KMS-11 (cell line): ENCODE data around the gene GRHL1.

Experiments
- H2AFZ ChIP-seq: fragments of 200-600 bp; sonication (generic); 2 replicates; pipeline ENCODE4 v1.6.1; 2016; ENCODE audit warnings: antibody characterized with exemption, mixed run types, low read depth
- H3K27ac ChIP-seq: fragments of 200-600 bp; sonication (generic); 2 replicates; pipeline ENCODE4 v1.6.1; 2016; ENCODE audit warnings: mild to moderate bottlenecking, mixed run types
- H3K27me3 ChIP-seq: fragments of 200-600 bp; sonication (generic); 2 replicates; pipeline ENCODE4 v1.6.1; 2017; ENCODE audit warnings: mild to moderate bottlenecking, low read depth, mixed run types, moderate library complexity; ENCODE audit not compliant: insufficient read depth
- H3K36me3 ChIP-seq: fragments of 200-600 bp; sonication (generic); 2 replicates; pipeline ENCODE4 v1.6.1; 2017; ENCODE audit warnings: mild to moderate bottlenecking, mixed run types; ENCODE audit not compliant: insufficient read depth
- H3K4me1 ChIP-seq: fragments of 200-600 bp; sonication (generic); 2 replicates; pipeline ENCODE4 v1.6.1; 2016; ENCODE audit warnings: mild to moderate bottlenecking, low read depth, mixed run types; ENCODE audit not compliant: poor library complexity, severe bottlenecking
- H3K4me2 ChIP-seq: fragments of 200-600 bp; sonication (generic); 2 replicates; pipeline ENCODE4 v1.7.0; 2016; ENCODE audit warnings: mild to moderate bottlenecking, mixed run types
- H3K4me3 ChIP-seq: fragments of 200-600 bp; sonication (generic); IDR thresholded peaks from 2 replicates; pipeline ENCODE4 v1.6.1; 2017; ENCODE audit warnings: low read depth, low read length, mixed read lengths; ENCODE audit not compliant: insufficient read depth
- H3K79me2 ChIP-seq: fragments of 200-600 bp; sonication (generic); 2 replicates; pipeline ENCODE4 v1.6.1; 2016; ENCODE audit warnings: low read depth, mixed run types; ENCODE audit not compliant: insufficient read depth
- H3K9ac ChIP-seq: fragments of 200-600 bp; sonication (generic); 2 replicates; pipeline ENCODE4 v1.6.1; 2016; ENCODE audit warnings: mild to moderate bottlenecking, mixed run types
- H4K20me1 ChIP-seq: fragments of 200-600 bp; sonication (generic); 2 replicates; pipeline ENCODE4 v1.6.1; 2016; ENCODE audit warnings: mild to moderate bottlenecking, mixed run types; ENCODE audit not compliant: insufficient read depth
- CTCF ChIP-seq: fragments of 200-600 bp; sonication (generic); conservative IDR thresholded peaks from 2 replicates; pipeline ENCODE4 v1.6.1; 2017; ENCODE audit warnings: low read depth, mild to moderate bottlenecking, antibody characterized with exemption, low read length, moderate library complexity, mixed read lengths

The GRHL1 gene

GRCh38 chr2:9945596-9945995, 5.9 kb upstream of the GRHL1 start:
- H3K9ac ChIP-seq: no peak overlapping the region
- no peak overlapping the region for H3K4me2 ChIP-seq
- no peaks in the 10 kb centered on the region for H3K36me3 ChIP-seq
- no peaks in the 10 kb centered on the region for H3K27me3 ChIP-seq
- no peaks in the 10 kb centered on the region for H3K79me2 ChIP-seq
- H3K4me1 ChIP-seq: peaks cover 4% of the 10 kb centered on the region
- H3K27ac ChIP-seq: no peak overlapping the region
- no peak for TF ChIP-seq CTCF
- H3K4me3 ChIP-seq: no peak overlapping the region
- no peaks in the 10 kb centered on the region for H4K20me1 ChIP-seq
- no peak overlapping the region for H2AFZ ChIP-seq

GRCh38 chr2:9946076-9946475, 5.4 kb upstream of the GRHL1 start:
- H3K4me1 ChIP-seq: peaks cover 5% of the 10 kb centered on the region
- H3K4me2 ChIP-seq: no peak overlapping the region
- no peaks in the 10 kb centered on the region for H3K27me3 ChIP-seq
- no peaks in the 10 kb centered on the region for H3K36me3 ChIP-seq
- H2AFZ ChIP-seq: no peak overlapping the region
- H3K27ac ChIP-seq: no peak overlapping the region
- H3K4me3 ChIP-seq: no peak overlapping the region
- TF ChIP-seq CTCF: no peak
- no peaks in the 10 kb centered on the region for H3K79me2 ChIP-seq
- no peaks in the 10 kb centered on the region for H4K20me1 ChIP-seq
- H3K9ac ChIP-seq: no peak overlapping the region

- no peak overlapping the region for H3K4me2 ChIP-seq
- H3K4me3 ChIP-seq: no peak overlapping the region
- H3K9ac ChIP-seq: no peak overlapping the region
- peaks cover 5% of the 10 kb centered on the region for H3K4me1 ChIP-seq
- no peaks in the 10 kb centered on the region for H4K20me1 ChIP-seq
- H3K36me3 ChIP-seq: no peaks in the 10 kb centered on the region
- no peak for TF ChIP-seq CTCF
- H3K27me3 ChIP-seq: no peaks in the 10 kb centered on the region
- H2AFZ ChIP-seq: no peak overlapping the region
- no peaks in the 10 kb centered on the region for H3K79me2 ChIP-seq
- H3K27ac ChIP-seq: no peak overlapping the region
Observed at GRCh38 chr2:9946818-9947217, 4.7 kb upstream of the GRHL1 start.

GRCh38 chr2:9948721-9949120, 2.8 kb upstream of the GRHL1 start:
- no peak for TF ChIP-seq CTCF
- Histone ChIP-seq H3K79me2 (no peaks in the 10 kb centered on the region), H2AFZ (no peak overlapping the region), H3K4me2 (no peak overlapping the region), H3K27me3 (peaks cover 3% of the 10 kb centered on the region; the same call in 1 of the 2 replicates), H4K20me1 (no peaks in the 10 kb centered on the region), H3K4me1 (peaks cover 5% of the 10 kb centered on the region), H3K9ac (no peak overlapping the region), H3K4me3 (no peak overlapping the region), H3K36me3 (no peaks in the 10 kb centered on the region), H3K27ac (no peak overlapping the region)
